22Rv1 (cell line): ENCODE measurements around the gene CARD10.

Experiments
- CTCF ChIP-seq: fragments of 450-650 bp; IDR thresholded peaks from 2 replicates; pipeline ENCODE4 v1.5.1; 2017; ENCODE audit warnings: mild to moderate bottlenecking
- ZFX ChIP-seq: fragments of 450-650 bp; IDR thresholded peaks from 2 replicates; pipeline ENCODE4 v1.6.1; 2017; ENCODE audit warnings: antibody characterized with exemption, borderline replicate concordance

- TF ChIP-seq CTCF (no peak), ZFX (no peak)
These were observed 38.2 kb upstream of the CARD10 start for GRCh38 chr22:37557321-37558001.
